ENCODE data around the gene SSH2. TPM values are rescaled to one million over a fixed set of nuclear protein-coding genes. Genes with fewer than 3 reads are reported as not detected.

Gene SSH2
- total and polyA plus RNA-seq, 2 experiments from 2014 or later: 9.9 to 12.7 TPM

DNA sequence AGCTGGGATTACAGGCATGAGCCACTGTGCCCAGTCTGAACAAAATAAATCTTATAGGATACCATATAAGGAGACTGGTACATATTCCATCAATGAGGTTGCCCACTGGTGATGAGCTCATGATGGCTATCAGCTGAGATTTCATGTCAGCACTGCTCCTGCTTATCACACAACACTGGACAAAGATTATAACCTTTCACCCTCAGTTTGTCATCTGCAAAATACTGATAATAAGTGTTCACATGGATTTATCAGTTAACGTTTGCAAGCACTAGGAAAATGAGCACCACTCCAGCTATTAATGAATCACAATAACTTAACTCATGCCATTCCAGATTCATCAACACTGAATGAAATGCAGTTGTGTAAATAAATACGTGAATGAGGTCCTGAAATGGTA lies 83.7 kb downstream of the SSH2 start:
- H3K27me3 ChIP-seq: no peaks in the 10 kb centered on the region
- no peaks in the 10 kb centered on the region for H3K36me3 ChIP-seq (replicated peaks; ENCODE audit: insufficient read depth, low read depth)
- H3K4me1 ChIP-seq (ENCODE audit: insufficient read depth): no peaks in the 10 kb centered on the region
- WGBS (ENCODE audit: low lambda C conversion rate, missing lambda C conversion rate): 70% methylated on average over 2 of the region's 2 CpGs
- H2AFZ ChIP-seq: no peak overlapping the region
- DNase-seq (ENCODE audit: low spot score): no peak
- no peak overlapping the region for H3K27ac ChIP-seq
- no peaks in the 10 kb centered on the region for H4K20me1 ChIP-seq (ENCODE audit: insufficient read depth, poor library complexity, severe bottlenecking)
- H3K79me2 ChIP-seq: peaks cover 3% of the 10 kb centered on the region
- no peaks in the 10 kb centered on the region for H3K9me2 ChIP-seq (replicated peaks; ENCODE audit: insufficient read depth)
- no peak overlapping the region for H3K4me2 ChIP-seq
- no peaks in the 10 kb centered on the region for H3K9me3 ChIP-seq (ENCODE audit: low read depth)
- TF ChIP-seq EZH2 (IDR thresholded peaks at IDR 0.05; ENCODE audit: borderline replicate concordance) (no peak), CTCF (IDR thresholded peaks at IDR 0.05; ENCODE audit: poor library complexity) (no peak), EZH2phosphoT487 (IDR thresholded peaks at IDR 0.05; ENCODE audit: low read depth, severe bottlenecking, unreplicated experiment) (no peak)
- no peak overlapping the region for H3K4me3 ChIP-seq

- Histone ChIP-seq H3K27me3 (no peaks in the 10 kb centered on the region), H2AFZ (no peak overlapping the region), H3K79me2 (peaks cover 3% of the 10 kb centered on the region), H3K4me2 (no peak overlapping the region), H3K4me3 (no peak overlapping the region), H3K27ac (no peak overlapping the region), H3K4me1 (ENCODE audit: insufficient read depth) (no peaks in the 10 kb centered on the region), H3K9me3 (ENCODE audit: low read depth) (no peaks in the 10 kb centered on the region), H3K36me3 (replicated peaks; ENCODE audit: insufficient read depth, low read depth) (no peaks in the 10 kb centered on the region), H4K20me1 (ENCODE audit: insufficient read depth, poor library complexity, severe bottlenecking) (no peaks in the 10 kb centered on the region), H3K9me2 (replicated peaks; ENCODE audit: insufficient read depth) (no peaks in the 10 kb centered on the region)
- DNase-seq (ENCODE audit: low spot score): peak; percentile 44
- 55% methylated on average over 1 of the region's 1 CpG for WGBS (ENCODE audit: low lambda C conversion rate, missing lambda C conversion rate)
- no peak for TF ChIP-seq CTCF (IDR thresholded peaks at IDR 0.05; ENCODE audit: poor library complexity)
These were observed 85.5 kb downstream of the SSH2 start for GRCh38 chr17:29844339-29845048.

GRCh38 chr17:29840884-29841283 lies 89.1 kb downstream of the SSH2 start:
- no peak overlapping the region for H3K4me3 ChIP-seq
- no peak for TF ChIP-seq EZH2 (IDR thresholded peaks at IDR 0.05; ENCODE audit: borderline replicate concordance)
- no peak for TF ChIP-seq CTCF (IDR thresholded peaks at IDR 0.05; ENCODE audit: poor library complexity)
- TF ChIP-seq EZH2phosphoT487 (IDR thresholded peaks at IDR 0.05; ENCODE audit: low read depth, severe bottlenecking, unreplicated experiment): no peak
- no peaks in the 10 kb centered on the region for H3K27me3 ChIP-seq
- no peaks in the 10 kb centered on the region for H3K36me3 ChIP-seq (replicated peaks; ENCODE audit: insufficient read depth, low read depth)
- no peaks in the 10 kb centered on the region for H4K20me1 ChIP-seq (ENCODE audit: insufficient read depth, poor library complexity, severe bottlenecking)
- no peaks in the 10 kb centered on the region for H3K9me2 ChIP-seq (replicated peaks; ENCODE audit: insufficient read depth)
- H3K79me2 ChIP-seq: peaks cover 3% of the 10 kb centered on the region
- no peaks in the 10 kb centered on the region for H3K9me3 ChIP-seq (ENCODE audit: low read depth)
- H2AFZ ChIP-seq: no peak overlapping the region
- H3K4me2 ChIP-seq: no peak overlapping the region
- no peak for DNase-seq (ENCODE audit: low spot score)
- H3K4me1 ChIP-seq (ENCODE audit: insufficient read depth): no peaks in the 10 kb centered on the region
- H3K27ac ChIP-seq: no peak overlapping the region

DNA sequence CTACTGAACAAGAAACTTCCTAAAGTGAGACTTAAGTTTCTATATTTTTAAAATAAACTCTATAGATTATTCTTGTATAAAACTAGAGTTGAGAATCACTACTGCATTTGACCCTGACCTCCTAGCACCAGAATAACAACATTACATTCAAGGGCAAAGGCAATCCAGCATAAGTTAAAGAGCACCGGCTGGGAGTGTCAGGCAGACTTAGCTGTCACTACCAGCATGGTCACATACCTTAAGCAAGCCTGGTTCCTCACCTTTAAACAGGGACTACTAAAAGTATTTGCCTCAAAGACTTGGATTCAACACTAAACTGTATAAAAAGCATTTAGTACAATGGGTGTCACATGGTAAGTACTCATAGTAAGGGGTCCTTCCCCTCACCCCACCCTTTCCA lies 90.4 kb downstream of the SSH2 start:
- no peak overlapping the region for H2AFZ ChIP-seq
- no peak overlapping the region for H3K4me2 ChIP-seq
- WGBS (ENCODE audit: low lambda C conversion rate, missing lambda C conversion rate): 68% methylated on average over 1 of the region's 1 CpG
- no peaks in the 10 kb centered on the region for H3K27me3 ChIP-seq
- TF ChIP-seq EZH2 (IDR thresholded peaks at IDR 0.05; ENCODE audit: borderline replicate concordance) (no peak), CTCF (IDR thresholded peaks at IDR 0.05; ENCODE audit: poor library complexity) (no peak), EZH2phosphoT487 (IDR thresholded peaks at IDR 0.05; ENCODE audit: low read depth, severe bottlenecking, unreplicated experiment) (no peak)
- H3K36me3 ChIP-seq (replicated peaks; ENCODE audit: insufficient read depth, low read depth): no peaks in the 10 kb centered on the region
- no peaks in the 10 kb centered on the region for H3K9me2 ChIP-seq (replicated peaks; ENCODE audit: insufficient read depth)
- no peaks in the 10 kb centered on the region for H4K20me1 ChIP-seq (ENCODE audit: insufficient read depth, poor library complexity, severe bottlenecking)
- no peaks in the 10 kb centered on the region for H3K4me1 ChIP-seq (ENCODE audit: insufficient read depth)
- peaks cover 3% of the 10 kb centered on the region for H3K79me2 ChIP-seq
- no peaks in the 10 kb centered on the region for H3K9me3 ChIP-seq (ENCODE audit: low read depth)
- no peak overlapping the region for H3K27ac ChIP-seq
- no peak overlapping the region for H3K4me3 ChIP-seq
- no peak for DNase-seq (ENCODE audit: low spot score)
